B cell (primary cell): ENCODE results near the gene PCDHGB6.

Experiments used
- EZH2 ChIP-seq: IDR thresholded peaks from 2 replicates; pipeline ENCODE4 v1.6.1; 2012; ENCODE audit warnings: borderline replicate concordance, low read depth, mild to moderate bottlenecking, moderate library complexity, low read length; ENCODE audit not compliant: insufficient read depth, poor library complexity, severe bottlenecking
- TF ChIP-seq, protein P1 (sequence below): fragments of 200-600 bp; IDR thresholded peaks from one replicate; pipeline ENCODE4 v1.8.0; 2022; ENCODE audit warnings: antibody characterized with exemption, mild to moderate bottlenecking

DNA sequence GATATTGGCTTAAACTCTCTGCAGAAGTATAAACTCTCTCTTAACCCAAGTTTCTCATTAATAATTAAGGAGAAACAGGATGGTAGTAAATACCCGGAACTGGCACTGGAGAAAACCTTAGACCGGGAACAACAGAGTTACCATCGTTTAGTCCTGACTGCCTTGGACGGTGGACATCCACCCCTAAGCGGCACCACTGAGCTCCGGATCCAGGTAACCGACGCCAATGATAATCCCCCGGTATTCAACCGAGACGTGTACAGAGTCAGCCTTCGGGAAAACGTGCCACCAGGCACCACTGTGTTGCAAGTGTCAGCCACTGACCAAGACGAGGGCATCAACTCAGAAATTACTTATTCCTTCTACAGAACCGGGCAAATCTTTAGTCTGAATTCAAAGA, 9.2 kb upstream of the PCDHGB6 start:
- TF ChIP-seq, protein P1, sequence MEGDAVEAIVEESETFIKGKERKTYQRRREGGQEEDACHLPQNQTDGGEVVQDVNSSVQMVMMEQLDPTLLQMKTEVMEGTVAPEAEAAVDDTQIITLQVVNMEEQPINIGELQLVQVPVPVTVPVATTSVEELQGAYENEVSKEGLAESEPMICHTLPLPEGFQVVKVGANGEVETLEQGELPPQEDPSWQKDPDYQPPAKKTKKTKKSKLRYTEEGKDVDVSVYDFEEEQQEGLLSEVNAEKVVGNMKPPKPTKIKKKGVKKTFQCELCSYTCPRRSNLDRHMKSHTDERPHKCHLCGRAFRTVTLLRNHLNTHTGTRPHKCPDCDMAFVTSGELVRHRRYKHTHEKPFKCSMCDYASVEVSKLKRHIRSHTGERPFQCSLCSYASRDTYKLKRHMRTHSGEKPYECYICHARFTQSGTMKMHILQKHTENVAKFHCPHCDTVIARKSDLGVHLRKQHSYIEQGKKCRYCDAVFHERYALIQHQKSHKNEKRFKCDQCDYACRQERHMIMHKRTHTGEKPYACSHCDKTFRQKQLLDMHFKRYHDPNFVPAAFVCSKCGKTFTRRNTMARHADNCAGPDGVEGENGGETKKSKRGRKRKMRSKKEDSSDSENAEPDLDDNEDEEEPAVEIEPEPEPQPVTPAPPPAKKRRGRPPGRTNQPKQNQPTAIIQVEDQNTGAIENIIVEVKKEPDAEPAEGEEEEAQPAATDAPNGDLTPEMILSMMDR: no peak
- no peak for TF ChIP-seq EZH2
